Measurements from ENCODE around the gene CCDC110.

DNA sequence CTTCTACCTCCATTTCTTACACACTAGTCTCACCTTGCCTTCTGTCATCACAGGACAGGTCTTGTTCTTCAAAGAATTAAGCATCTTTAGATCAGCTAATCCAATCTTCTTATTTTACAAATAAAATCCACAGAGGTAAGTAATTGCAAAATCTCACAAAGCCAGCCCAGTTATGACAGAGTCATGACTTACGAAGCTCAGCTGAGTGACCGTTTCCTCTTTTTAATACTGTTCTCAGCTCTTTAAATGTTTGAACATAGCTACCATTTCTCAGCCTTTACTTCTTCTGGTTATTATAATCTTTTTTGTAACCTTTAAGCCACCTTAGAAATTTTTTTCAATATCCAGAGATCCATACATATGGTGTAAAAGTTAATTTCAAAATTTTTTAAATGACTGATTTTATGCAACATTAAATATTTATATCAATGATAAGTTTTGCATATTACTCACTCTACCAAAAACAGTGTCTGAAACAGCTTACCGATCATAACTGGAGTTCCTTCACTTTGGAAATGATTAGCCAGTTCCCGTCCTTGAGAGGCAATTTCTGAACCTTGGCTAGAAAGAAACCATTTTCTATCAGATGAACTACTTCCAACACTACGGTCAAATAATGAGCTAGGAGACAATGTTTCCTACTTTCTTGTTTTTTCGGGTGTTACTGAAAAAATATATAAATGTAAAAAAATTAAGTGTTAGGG, 66.1 kb downstream of the CCDC110 start:
- TF ChIP-seq, protein P1, sequence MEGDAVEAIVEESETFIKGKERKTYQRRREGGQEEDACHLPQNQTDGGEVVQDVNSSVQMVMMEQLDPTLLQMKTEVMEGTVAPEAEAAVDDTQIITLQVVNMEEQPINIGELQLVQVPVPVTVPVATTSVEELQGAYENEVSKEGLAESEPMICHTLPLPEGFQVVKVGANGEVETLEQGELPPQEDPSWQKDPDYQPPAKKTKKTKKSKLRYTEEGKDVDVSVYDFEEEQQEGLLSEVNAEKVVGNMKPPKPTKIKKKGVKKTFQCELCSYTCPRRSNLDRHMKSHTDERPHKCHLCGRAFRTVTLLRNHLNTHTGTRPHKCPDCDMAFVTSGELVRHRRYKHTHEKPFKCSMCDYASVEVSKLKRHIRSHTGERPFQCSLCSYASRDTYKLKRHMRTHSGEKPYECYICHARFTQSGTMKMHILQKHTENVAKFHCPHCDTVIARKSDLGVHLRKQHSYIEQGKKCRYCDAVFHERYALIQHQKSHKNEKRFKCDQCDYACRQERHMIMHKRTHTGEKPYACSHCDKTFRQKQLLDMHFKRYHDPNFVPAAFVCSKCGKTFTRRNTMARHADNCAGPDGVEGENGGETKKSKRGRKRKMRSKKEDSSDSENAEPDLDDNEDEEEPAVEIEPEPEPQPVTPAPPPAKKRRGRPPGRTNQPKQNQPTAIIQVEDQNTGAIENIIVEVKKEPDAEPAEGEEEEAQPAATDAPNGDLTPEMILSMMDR (IDR thresholded peaks at IDR 0.05) = no peak
- TF ChIP-seq TAF1 (IDR thresholded peaks at IDR 0.05; ENCODE audit: borderline replicate concordance, low read depth, low read length) (no peak), FOXM1 (IDR thresholded peaks at IDR 0.05; ENCODE audit: low read depth) (no peak), MAX (IDR thresholded peaks at IDR 0.05; ENCODE audit: low read depth) (no peak), SMC3 (IDR thresholded peaks at IDR 0.05; ENCODE audit: low read depth, low read length) (no peak)
